ENCODE results near the gene CFAP58.
A peak's percentile ranks its signal among the peaks of the same experiment; 100 is the strongest.

Gene CFAP58

DNA sequence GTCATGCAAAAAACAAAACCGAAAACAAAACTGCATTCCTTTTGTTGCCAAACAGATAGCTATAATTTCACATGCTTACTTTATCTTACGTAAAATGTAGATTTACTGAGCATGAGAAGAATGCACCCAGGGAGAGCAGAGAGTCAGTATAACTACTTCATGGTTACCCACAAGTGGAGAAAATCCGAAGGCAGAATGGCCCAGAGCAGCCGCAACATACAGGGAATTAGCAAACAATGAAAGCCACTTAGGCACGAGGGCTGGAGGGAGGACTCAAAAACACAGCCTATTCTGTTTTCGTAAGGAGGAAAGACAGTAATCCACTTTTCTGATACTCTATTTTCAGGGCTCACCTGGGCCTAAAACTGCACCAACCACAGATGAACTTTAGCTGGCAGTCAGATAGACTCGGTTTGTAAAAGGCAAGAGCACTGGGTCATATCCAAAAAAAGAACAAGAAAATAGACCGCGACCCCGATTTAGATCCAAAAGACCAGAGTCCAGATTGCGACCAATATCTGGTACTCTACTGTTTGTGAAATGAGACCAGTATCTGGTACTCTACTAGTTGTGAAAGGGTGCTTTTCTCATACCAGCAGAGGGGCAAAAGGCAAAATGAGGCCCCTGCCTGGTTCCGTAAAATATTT lies 16.7 kb upstream of the CFAP58 start:
- DNase-seq, result no peak

DNA sequence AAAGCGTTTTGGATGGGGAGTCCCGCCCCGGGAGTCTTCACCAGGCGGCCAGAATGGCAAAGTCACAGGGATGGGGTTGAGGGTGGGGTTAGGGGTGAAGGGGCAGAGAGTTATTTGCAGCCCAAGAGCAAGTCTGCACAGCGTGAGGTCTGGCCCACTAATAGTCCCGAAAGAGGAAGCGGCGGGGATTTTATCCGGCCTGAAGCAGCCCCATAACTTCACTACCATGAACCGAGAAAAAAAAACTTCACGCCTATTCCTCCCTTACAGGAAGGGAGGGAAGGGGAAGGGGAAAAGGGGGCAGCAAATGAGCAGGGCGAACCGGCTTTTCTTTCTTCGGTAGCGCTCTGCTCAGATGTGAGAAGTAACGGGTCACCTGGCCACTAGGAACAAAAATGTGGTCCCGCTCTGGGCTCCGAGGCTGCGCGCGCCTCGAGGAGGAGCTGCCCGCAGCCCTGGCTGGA lies 16.1 kb upstream of the CFAP58 start:
- peak; percentile 49 for DNase-seq

DNA sequence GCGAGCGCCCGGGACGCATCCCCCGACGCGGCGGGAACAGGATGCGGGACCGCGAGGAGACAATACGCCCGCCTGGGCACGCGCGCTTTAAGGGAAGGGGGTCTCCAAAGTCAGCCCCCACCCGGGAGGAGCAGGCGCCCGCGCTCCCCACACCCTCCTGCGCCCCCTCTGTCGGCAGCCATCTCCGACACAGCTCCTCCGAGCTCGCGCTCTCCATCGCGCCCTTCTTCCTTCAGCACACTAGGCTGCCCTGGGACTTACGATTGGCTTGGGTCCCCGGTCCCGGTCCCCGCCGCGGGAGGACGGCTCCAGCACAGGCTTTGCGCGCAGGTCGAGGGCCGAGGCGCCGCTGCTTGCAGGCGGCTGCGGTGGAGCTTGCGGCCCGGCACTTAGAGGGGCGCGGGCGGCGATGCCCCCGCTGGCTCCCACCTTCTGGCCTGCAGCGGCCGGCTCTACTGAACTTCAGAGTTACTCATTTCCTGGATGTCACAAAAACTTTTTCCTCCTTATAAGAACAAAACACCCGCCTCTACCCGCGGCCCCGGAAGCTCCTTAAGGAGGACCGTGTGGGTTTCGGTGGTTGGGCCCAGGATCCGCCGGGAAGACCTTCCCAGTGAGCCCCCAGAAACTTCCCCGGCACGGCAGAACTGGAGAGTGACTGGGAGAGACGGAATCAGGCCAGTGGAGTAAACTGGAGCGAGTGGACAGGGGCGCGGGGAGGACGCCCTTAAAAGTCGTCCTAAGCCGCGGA lies 15.5 kb upstream of the CFAP58 start, which contains the start of gene ITPRIP:
ITPRIP (minus strand) TSS at position 481 of the 751 bp plus-strand sequence. CDS start 22,414 bp downstream, outside the sequence.
- DNase-seq, result peak; percentile 78

DNA sequence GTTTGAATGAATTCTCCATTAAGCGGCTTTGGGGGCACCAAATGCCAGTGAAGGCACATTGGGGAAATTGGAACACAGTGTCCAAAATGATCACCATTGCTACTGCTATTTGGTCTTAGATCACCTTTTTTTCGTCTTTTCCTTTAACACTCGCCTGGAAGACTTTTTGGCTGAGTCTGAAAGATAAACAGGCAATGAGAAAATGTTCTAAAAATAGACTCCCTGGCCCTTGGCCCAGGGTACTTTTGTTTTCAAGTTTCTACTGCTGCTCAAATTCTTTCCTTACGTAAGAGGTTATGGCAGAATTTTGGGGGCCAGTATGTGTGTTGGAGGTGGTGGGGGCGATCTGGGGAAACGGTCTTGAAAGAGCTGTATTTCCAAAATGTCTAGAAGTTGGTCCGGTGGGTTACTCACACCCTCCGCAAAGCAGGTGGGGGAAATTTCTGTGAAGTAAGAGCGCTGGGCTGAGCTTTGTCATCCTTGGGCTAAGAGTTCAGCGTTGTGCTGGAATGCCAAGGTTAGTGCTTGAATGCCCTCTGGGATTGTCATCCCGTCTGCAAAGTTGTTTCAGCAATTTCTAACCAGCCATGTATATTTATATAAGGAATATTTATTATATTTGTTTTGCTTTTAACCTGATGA lies 14.0 kb upstream of the CFAP58 start:
- DNase-seq, result no peak

DNA sequence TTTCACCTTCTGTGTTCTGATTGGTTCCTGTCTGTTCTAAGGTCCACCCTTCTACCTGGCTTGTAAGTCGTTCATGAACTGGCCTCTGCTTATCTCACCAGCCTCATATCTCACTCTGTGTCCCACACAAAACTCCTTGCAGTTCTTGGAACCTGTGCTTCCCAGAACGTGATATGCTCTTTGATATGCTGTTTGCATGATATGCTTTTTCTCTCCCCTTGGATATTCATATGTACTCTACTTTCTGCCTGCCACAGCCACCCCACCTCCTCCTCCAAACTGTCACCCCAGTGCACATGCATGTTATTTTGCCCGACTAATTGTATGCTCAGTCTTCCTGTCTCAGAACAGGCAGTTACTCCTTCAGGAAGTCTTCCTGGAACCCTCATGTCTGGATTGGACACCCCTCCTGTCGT lies 13.5 kb upstream of the CFAP58 start:
- no peak for DNase-seq

DNA sequence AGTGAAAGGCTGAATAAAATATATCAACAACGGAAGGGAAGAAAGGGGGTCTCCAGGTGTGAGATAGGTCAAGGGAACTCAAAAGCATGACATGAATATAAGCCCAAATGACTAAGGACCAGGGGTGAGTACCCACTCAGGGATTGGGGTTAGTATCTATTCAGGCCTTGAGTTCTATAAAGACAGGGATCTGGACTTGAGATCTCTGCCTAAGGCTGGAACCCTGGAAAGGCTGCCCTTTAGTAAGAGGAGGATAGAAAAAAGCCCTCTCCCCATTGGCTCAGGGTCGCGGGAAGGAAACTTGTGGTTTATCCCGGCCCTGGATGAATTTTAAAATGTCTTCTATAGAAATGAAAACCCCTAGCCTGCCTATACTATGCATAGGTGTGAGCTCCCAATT lies 13.0 kb upstream of the CFAP58 start:
- no peak for DNase-seq

DNA sequence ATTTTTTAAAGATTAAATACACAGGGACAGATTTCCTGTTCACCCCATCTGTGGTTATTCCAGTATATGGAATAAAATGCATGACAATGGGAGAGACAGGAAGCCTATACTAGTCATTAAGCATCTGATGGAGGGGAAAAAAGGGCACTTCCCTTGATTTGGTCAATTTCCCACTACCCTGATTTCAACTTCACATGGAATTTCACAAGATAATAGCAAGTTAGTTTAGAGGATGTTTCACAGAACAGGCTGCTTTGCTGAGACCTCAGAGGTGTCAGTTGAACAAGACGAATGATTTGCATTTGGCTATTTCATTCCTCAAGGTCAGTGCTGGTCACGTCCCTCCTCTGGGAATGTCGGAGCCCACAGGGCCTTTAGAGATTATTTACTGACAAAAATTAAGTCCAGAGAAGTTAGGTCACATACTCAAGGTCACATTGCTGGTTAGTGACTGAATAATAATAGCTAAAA lies 10.7 kb upstream of the CFAP58 start:
- no peak for DNase-seq

DNA sequence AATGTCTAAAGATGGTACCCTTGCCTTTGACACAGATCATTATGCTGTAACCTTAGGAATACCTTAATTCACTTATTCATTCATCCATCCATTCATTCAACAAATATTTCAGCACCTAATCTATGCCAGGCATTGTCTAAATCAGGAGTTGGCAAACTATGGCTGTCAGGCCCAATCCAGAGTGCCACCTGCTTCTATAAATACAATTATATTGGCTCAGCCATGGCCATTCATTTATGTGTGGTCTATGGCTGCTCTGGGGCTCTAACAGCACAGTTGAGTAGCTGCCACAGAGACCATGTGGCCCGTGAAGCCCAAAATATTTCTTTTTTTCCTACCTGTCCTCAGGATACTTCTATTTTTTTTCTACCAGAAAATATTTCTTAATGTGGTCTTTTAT lies 9.4 kb upstream of the CFAP58 start:
- DNase-seq, result no peak

DNA sequence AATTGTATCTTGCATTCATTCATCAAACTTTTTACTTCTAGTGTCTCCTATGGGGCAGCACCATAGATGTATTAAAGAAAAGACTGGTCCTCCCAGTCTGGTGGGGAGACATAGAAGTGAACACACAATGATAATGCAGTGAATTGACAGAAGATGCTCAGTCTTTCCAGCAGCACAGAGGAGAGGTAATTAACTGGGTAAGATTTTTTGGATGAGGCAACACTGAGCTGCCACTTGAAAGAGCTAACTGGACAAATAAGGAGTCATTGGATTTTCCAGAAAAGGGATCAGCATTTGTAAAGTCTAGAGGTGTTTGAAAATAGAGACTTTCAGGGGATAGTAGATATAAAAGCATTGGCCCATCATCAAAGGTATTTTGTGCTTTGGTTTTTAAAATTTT lies 8.1 kb upstream of the CFAP58 start:
- DNase-seq, result no peak

DNA sequence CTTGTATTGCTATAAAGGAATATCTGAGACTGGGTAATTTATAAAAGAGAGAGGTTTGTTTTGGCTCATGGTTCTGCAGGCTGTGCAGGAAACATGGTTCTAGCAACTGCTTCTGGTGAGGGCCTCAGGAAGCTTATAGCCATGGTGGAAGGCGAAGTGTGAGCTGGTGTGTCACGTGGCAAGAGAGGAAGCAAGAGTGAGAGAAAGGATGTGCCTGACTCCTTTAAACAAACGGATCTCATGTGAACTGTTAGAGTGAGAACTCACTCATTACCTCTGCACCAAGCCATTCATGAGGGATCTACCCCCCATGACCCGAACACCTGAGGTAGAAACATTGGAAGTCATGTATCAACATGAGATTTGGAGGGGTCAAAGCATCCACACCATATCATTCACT lies 7.7 kb upstream of the CFAP58 start:
- no peak for DNase-seq

DNA sequence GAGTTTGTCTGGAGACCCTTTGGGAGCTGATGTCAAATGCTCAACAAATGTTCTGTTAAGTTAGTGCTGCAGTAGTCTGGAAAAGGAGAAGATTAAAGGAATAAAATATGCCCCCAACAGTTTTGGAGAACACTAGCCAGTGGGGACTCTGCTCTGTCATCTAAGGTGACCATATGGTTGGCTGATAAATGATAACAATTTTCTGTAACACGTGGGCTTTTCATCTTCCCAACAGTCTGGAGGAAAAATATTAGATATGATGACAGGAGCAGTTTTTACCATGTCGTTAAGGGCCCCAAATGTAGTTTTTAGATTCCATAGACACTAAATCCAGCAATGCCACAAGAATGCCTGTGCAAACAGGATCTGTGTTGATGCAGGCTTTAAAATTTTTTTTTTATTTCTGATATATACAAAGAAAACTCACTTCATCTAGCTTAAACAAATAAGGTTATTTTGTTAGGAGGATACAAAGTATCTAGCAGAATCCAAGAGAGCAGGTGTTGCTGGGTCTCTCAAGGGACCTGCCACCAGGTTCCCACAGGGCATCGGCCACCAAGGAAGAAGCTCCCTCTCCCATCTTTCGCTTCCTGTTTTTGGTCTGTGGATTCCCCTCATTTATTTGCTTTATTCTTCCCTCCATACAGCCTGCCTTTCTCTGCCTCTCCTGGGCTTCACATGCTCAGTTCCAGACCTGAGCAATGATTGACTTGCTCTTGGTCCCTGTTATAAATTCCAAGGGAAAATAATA lies 6.2 kb upstream of the CFAP58 start:
- no peak for DNase-seq

DNA sequence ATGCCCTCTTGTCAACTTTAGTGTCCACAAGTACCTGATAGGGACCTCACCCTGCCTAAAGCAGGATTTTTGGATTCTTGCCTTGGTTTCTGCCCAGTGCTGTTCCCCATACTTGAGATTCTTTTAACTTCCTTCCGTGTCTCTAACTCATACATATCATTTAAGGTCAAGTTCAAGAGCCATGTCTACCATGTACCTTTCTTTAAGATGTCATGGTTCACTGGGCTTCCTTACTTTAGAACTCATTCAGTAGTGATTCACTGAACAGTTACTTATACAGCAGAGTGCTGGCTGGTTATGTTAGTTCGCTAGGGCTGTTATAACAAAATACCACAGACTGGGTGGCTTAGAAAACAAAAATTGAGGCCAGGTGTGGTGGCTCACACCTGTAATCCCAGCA lies 5.0 kb upstream of the CFAP58 start:
- DNase-seq, result no peak

DNA sequence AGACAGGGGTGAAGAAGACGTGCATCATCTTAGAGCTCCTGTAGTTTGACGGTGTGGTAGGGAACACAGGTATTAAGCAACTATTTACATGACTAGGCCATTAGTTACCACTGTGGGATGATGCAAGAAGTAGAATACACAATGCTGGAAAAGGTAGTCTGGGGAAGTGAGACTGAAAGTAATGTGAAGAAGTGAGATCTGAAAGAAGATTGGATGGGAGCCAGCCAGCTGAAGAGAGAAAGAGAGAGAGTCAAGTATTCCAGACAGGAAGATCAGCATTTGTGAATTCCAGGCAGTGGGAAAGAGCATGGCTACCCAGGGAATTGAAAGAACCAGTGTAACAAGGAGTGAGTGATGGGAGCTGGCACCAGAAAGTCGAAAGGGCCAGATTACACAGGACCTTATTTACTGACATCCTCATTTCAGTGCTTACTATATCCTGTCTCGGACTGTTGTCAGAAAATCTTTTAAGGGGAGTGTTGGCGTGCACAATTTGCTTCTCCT lies 4.0 kb upstream of the CFAP58 start:
- DNase-seq, result peak; percentile 26

DNA sequence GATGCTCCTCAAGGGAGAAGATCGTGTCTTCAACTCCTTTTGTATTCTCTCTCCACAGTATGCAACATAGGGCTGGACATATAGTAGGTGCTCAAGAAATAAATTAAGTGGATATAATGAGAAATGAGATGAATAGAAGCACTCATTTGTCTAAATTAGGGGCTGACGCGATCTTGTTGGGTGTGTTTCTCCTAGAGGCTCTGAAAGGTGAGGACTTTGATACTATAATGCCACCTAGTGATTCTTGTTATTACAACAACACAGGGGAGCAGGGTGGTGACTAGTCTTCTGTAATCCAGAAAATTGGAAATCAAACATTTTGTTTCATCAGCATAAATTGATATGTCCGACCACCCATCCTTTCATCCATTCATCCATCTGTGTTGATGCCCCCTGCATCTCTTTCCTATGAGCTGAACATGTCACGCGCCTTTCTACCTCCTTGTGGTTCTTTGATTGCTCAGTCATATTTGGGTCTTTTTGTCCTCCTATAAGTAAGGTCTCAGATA lies 3.5 kb upstream of the CFAP58 start:
- DNase-seq, result peak; percentile 79

DNA sequence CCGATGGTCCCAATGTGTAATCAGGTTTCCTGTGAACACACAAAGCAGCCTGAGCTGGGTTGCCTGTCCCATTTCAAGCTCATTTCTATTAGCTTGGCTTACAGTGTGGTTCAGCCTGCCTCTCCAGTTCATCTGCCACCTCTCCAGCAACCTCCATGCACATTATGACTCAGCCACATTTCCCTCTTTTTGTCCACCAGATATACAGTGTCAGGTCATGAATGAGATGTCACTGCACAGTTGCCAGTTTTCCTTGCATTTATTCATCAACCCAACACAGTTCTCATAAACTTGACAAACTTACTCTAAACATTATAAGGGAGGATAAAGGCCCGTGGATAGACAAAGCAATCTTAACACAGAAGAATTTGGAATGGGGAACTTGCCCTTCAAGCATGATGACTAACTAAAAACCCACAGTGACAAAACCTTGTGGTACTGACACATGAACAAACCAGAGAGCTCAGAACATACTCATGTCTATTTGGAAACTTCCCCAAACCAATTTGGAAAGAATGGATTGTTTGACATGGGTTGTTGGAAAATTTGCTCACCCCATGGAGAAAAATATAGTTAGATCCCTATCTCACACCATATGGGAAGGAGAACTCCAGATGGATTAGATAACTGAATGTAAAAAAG lies 2.5 kb upstream of the CFAP58 start:
- DNase-seq, result peak; percentile 31

DNA sequence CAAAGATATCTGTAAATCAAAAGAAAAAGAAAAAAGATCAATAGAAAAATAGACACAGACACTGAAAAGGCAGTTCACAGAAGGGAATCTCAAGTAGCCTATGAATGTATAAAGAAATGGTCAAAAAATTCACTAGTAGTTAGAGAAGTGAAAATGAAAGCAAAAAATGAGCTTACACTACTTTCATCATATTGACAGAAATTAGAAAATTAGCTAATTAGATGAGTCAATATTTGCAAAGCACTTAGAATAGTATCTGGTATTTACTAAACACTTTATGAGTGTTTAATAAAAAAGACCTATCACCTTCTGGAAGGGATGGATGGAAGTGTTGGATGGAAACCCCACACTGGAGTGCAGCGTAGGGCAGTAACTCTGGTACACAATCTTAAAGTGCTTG lies 1.7 kb upstream of the CFAP58 start:
- DNase-seq, result no peak

DNA sequence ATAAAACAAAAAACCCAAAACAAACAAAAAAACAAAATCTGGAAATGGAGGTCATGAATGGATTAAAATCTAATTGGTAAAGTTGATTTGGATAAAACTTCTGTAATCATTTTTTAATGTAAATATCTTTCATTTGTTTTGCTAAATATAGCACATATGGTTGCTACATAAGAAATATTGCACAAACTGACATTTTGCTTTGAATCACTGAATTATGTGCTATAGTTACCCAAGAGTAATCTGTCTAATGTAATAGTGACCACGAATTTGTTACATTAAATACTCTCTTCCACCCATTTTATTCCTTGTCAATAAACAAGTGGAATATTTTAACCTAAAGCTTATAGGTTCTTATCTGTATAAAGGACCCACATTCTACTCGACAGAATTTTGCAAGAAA lies 6.2 kb downstream of the CFAP58 start:
- DNase-seq, result no peak

DNA sequence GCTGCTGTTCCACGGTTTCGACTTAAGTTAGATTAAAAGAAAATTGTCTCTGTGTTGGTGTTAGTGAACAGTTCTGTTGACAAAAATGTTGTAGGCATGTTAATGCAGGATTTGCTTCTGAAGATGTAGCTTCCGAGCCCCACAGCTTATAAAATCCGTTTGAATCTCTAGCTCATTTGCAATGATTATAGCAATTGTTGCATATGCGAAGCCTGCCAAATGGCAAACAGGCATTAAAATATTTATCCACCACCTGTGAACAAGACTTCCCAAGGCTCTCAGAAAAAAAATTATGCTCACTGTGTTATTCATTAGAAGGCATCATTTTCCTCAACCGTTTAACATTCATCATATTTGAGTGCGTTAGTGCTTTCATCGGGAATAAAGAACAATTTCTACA lies 14.3 kb downstream of the CFAP58 start:
- no peak for DNase-seq

DNA sequence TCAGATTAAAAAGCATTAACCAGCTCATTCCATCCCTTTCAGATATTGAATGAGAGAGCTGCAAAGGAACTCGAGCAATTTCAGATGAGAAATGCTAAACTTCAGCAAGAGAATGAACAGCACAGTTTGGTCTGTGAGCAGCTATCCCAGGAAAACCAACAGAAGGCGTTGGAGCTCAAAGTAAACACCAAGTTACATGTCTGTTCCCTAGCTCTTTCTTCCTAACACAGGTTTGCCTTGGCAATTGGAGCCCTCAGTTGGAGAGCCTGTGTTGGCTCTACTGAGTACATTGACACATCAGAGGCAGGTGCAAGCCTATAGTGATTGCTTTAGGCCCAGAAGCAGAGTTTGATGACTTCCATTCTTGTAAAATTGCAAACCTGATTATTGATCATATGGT lies 14.7 kb downstream of the CFAP58 start:
- no peak for DNase-seq

DNA sequence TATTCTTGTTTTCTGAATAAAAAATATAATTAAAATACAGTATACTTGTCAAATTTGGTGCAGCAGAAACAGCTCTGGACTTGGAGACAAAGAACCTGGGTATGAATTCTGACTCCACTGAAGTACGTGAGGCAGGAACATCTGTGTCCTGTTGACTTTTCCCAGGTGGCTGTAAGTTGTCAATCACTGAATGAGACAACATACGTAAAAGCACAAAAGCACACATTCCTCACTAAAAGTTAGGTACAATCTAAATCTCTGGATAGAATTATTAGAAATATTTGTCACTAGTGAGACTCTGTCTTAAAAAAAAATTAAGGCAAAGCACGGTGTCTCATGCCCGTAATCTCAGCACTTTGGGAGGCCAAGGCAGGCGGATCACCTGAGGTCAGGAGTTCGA lies 18.1 kb downstream of the CFAP58 start:
- no peak for DNase-seq

DNA sequence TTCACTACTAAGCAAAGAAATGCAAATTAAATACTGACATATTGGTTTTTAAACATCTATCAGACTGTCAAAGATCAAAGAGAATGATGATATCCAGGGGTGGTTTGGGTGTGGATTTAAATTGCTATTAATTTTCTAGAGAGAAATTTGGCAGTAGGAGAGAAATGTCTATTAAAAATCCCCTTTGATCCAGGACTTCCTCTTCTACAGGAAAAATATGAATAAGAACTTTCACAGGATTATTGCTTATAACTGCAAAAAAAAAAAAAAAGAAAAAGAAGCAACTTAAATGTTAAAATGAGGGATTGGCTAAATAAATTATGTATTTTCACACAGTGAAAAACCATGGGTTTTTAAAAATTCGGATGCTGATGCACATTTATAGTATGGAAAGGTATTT lies 21.0 kb downstream of the CFAP58 start:
- no peak for DNase-seq

DNA sequence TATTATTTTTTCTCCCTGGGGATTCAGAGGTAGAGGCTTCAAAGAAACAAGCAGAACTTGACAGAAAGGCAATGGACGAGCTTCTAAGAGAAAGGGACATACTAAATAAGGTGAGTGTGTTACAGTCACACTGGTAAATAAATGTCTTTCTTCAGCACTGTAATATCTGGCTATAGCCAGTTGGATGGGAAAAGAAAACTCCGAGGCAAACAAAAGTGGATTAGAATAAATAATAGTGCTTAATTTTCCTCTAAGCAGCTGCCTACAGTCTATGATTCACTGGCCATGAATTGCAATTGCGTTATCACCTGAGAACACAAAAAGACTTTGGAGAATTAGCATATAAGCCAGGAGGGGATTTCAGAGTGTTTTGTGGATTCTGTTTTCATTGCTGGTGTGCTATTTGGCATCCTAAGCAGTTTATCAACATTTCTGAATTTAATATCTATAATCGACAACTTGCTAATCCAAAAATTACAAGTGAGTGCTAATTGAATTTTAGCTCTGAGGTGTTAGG lies 23.2 kb downstream of the CFAP58 start:
- DNase-seq, result no peak

Measured in CD4-positive, alpha-beta T cell treated with Interleukin-10 for 1 hour (primary cell).